GM18951 (cell line): ENCODE results near the gene IL1RAPL1.

Experiments used
- POLR2A ChIP-seq: IDR thresholded peaks from 4 replicates; pipeline ENCODE4 v1.6.1; 2011; ENCODE audit warnings: mild to moderate bottlenecking; ENCODE audit not compliant: insufficient read length, insufficient read depth; ENCODE audit errors: extremely low read depth
- in situ Hi-C: fragments of 300-500 bp; cut with MboI; formaldehyde crosslinking; loops from one replicate; pipeline ENCODE4 v1.12.0; 2022; ENCODE audit warnings: low sequenced_read_pairs, mixed read lengths, inconsistent platforms; ENCODE audit not compliant: unreplicated experiment

IL1RAPL1 gene

DNA sequence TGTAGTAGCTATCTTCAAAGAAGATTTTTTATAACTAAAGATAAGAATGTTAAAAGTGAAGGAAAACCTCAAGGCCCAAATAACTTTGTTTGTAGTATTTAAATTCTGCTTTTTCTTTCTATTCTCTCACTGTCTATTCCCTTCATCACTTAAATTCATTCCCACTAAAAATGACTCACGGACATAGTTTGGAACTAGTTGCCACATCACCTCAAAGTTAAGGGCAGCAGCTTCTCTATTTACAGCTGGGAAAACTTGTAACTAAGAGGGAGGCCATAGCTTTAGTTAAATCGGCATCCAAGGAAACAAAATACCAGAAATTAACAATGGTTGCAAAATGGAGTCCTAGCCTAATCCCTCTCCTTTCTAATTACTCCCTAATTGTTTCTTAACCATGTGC is 1302.8 kb downstream of the IL1RAPL1 start:
- no peak for TF ChIP-seq POLR2A
- in situ Hi-C loops = no loop called here

- in situ Hi-C loops = no loop called here
- no peak for TF ChIP-seq POLR2A
Observed at GRCh38 chrX:29890646-29891200, 1303.5 kb downstream of the IL1RAPL1 start.

DNA sequence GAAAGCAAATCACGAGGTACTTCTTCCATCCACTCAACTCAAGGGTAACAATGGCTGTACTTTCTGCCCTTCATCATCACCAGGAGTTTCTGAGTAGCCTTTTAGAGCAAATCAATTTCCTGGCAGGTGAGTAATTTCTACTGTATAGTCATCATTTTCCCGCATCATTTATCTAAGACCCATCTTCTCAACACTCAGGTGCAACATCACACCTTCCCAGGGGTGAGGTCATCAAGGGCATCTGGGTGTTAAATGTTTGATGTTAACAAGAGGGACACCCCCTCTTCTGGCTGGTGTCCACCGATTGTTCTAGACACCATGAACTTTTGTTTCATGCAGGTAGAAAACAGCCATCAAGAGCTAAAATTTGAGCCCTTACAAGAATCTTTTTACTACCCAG is 1314.8 kb downstream of the IL1RAPL1 start:
- in situ Hi-C loops = no loop called here
- no peak for TF ChIP-seq POLR2A

DNA sequence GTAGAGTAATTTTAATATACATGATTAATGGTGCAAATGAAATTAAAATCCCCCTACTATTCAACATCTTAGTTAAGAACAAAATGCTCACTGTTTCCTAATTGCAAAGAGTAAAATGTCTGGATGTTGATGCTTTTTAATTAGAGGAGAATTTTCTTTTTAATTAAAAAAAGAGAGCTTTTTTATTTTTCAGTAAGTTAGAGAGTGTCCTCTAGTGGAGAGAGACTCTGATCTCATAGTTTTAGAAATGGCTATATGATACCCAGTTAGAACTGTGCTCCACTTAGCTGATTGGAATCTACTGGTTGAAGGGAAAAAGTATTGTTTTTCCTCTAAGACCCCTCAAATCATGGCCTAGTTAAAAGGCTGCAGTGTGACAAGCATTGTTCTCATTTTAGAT is 1316.1 kb downstream of the IL1RAPL1 start:
- no peak for TF ChIP-seq POLR2A
- in situ Hi-C loops = no loop called here

- in situ Hi-C loops = no loop called here
Observed at GRCh38 chrX:29911673-29912072, 1324.4 kb downstream of the IL1RAPL1 start.

GRCh38 chrX:29913647-29914046 is 1326.4 kb downstream of the IL1RAPL1 start:
- no peak for TF ChIP-seq POLR2A
- in situ Hi-C loops = no loop called here

More at GRCh38 chrX:29911673-29912072, 1324.4 kb downstream of the IL1RAPL1 start:
- TF ChIP-seq POLR2A = no peak

DNA sequence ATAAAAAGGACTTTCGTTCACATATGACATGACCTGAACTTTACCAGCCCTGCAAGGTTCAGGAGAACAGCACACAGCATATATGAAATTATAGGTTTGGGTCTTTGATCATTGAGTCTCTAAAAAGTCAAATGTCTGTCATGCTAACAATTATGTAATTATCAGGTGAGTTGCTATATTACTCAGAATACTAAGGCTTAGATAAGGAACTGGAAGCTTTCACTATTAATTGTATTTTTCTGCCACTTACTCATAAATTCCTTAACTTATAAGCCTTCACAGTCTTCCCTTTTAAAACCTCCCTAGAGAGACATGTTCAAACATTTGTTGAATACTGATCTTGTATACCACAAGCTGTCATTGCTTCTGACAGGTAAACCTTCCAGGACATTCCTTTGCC is 1335.4 kb downstream of the IL1RAPL1 start:
- TF ChIP-seq POLR2A = no peak
- in situ Hi-C loops = no loop called here

- in situ Hi-C loops = no loop called here
- no peak for TF ChIP-seq POLR2A
Observed at GRCh38 chrX:29926056-29926455, 1338.8 kb downstream of the IL1RAPL1 start.

- no peak for TF ChIP-seq POLR2A
- in situ Hi-C loops = no loop called here
Observed at GRCh38 chrX:29926659-29927058, 1339.4 kb downstream of the IL1RAPL1 start.

- no peak for TF ChIP-seq POLR2A
- in situ Hi-C loops = no loop called here
Observed at GRCh38 chrX:29935455-29935854, 1348.2 kb downstream of the IL1RAPL1 start.

- TF ChIP-seq POLR2A = no peak
- in situ Hi-C loops = no loop called here
Observed at GRCh38 chrX:29940750-29941149, 1353.5 kb downstream of the IL1RAPL1 start.

GRCh38 chrX:29941287-29941686 is 1354.0 kb downstream of the IL1RAPL1 start:
- in situ Hi-C loops = no loop called here
- TF ChIP-seq POLR2A = no peak

DNA sequence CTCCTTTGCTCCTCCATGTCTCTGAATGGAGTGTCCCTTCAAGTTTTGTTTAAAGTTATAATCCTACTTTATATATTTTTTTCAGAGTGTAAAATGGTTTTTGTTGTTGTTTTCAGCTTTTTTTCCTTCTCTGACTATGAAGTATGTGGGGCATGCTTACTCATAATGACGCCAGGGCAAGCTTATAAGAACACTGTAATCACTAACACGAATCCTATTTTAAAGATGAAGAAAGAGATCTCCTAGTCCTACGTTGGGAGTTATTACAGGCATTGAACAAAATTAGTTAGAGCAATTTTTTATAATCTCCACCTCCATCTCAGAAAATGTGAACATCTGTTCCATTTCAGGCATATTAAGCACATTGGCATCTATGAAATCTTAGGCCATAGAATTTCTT is 1360.0 kb downstream of the IL1RAPL1 start:
- in situ Hi-C loops = no loop called here

DNA sequence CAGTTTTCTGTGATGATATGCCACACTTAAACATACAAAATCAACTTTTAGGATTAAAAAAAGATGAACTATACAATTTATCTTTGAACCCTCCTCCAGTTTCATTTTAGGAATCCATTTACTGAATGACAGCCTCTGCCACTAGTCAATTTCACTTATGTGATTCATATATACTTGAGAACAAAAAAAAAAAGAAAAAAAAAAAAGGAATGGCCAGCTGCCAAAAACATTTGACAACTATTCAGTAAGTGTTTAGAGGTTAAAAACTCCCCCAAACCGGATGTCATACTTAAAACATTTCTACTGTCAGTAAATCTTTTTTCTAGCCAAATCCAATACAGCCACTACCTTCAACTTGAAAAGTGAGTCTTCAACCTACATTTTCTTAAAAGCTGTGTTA is 1361.4 kb downstream of the IL1RAPL1 start:
- in situ Hi-C loops = no loop called here
- TF ChIP-seq POLR2A = no peak

More for the DNA sequence above, 1360.0 kb downstream of the IL1RAPL1 start:
- TF ChIP-seq POLR2A = no peak

DNA sequence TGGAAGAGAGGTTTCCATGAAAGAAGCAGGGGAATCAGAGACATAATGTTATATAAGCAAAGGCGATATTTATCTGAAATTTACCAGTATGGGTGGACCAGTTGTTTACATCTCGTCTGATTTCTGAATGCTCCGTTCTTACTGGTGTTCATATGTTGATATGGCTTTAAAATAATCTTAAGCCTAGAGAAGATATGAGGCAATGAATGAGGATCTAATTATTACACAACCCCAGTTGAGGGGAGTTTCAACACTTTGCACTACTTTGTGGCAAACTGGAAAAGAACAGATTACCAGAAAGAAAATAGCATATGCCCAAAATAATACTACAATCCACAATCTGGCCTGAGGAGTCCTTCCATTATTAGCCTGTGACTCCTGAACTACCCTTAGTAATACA is 1364.8 kb downstream of the IL1RAPL1 start:
- no peak for TF ChIP-seq POLR2A
- in situ Hi-C loops = no loop called here
